ENCODE results near the gene NUP98. TPM values are rescaled to one million over a fixed set of nuclear protein-coding genes. Genes with fewer than 3 reads are reported as not detected.
A peak's percentile ranks its signal among the peaks of the same experiment; 100 is the strongest.

Gene NUP98
- total RNA-seq, 6 experiments from 2014 or later = 29.7 to 69.0 (median 34.3) TPM

- Histone ChIP-seq H3K9me3 (no peaks in the 10 kb centered on the region), H3K4me3 (peak overlapping the region in 1 of 3 donors; percentile 24), H3K36me3 (no peaks in the 10 kb centered on the region), H3K27ac (peak overlapping the region in 2 of 3 donors; percentile 60 to 84), H3K4me1 (peaks cover 0 to 5% (median 2%) of the 10 kb centered on the region in 4 donors), H3K27me3 (no peaks in the 10 kb centered on the region)
- peak in 3 of 4 donors; percentile 2 to 7 (median 3) for ATAC-seq
- TF ChIP-seq CTCF (IDR thresholded peaks at IDR 0.05) (no peak), POLR2A (IDR thresholded peaks at IDR 0.05) (no peak)
- WGBS (ENCODE audit: insufficient coverage, low coverage, low lambda C conversion rate, missing lambda C conversion rate) = no CpG with 5 or more reads among the region's 1 CpG
- intact Hi-C loops (cut with DNase I) = no loop called here
- DNase-seq = peak in 2 of 3 donors; percentile 62 to 65
Measured at GRCh38 chr11:3837793-3838192, 40.4 kb upstream of the NUP98 start.

GRCh38 chr11:3836903-3837302 is 39.5 kb upstream of the NUP98 start:
- 28% methylated on average over 3 of the region's 5 CpGs for WGBS (ENCODE audit: insufficient coverage, low coverage, low lambda C conversion rate, missing lambda C conversion rate)
- Histone ChIP-seq H3K36me3 (no peaks in the 10 kb centered on the region), H3K27me3 (no peaks in the 10 kb centered on the region), H3K4me1 (peaks cover 0 to 13% (median 2%) of the 10 kb centered on the region in 4 donors), H3K27ac (peak overlapping the region in 2 of 3 donors; percentile 46 to 60), H3K9me3 (no peaks in the 10 kb centered on the region), H3K4me3 (no peak overlapping the region)
- DNase-seq (peak; percentile 59 to 73 (median 63)), ATAC-seq (peak in 1 of 4 donors; percentile 4)
- intact Hi-C loops (cut with DNase I) = no loop called here
- TF ChIP-seq POLR2A (IDR thresholded peaks at IDR 0.05) = no peak
- no peak for TF ChIP-seq CTCF (IDR thresholded peaks at IDR 0.05)

- Histone ChIP-seq H3K36me3 (no peaks in the 10 kb centered on the region), H3K4me3 (no peak overlapping the region), H3K27me3 (no peaks in the 10 kb centered on the region), H3K9me3 (no peaks in the 10 kb centered on the region), H3K4me1 (peaks cover 0 to 16% (median 0%) of the 10 kb centered on the region in 4 donors), H3K27ac (peak overlapping the region in 1 of 3 donors; percentile 18)
- intact Hi-C loops (cut with DNase I) = no loop called here
- DNase-seq (peak in 1 of 3 donors; percentile 42), ATAC-seq (peak in 1 of 4 donors; percentile 4)
- WGBS (ENCODE audit: insufficient coverage, low coverage, low lambda C conversion rate, missing lambda C conversion rate) = 54% methylated on average over 4 of the region's 4 CpGs
- TF ChIP-seq POLR2A (IDR thresholded peaks at IDR 0.05) = no peak
- no peak for TF ChIP-seq CTCF (IDR thresholded peaks at IDR 0.05)
Measured at GRCh38 chr11:3835751-3836150, 38.4 kb upstream of the NUP98 start.

- ATAC-seq (peak; percentile 23 to 39 (median 30)), DNase-seq (peak; percentile 50 to 70 (median 68))
- intact Hi-C loops (cut with DNase I) = no loop called here
- Histone ChIP-seq H3K36me3 (peaks cover 0 to 3% (median 1%) of the 10 kb centered on the region in 4 donors), H3K27ac (peak overlapping the region in 1 of 3 donors; percentile 27), H3K4me3 (no peak overlapping the region), H3K9me3 (no peaks in the 10 kb centered on the region), H3K27me3 (no peaks in the 10 kb centered on the region), H3K4me1 (peaks cover 0 to 12% (median 0%) of the 10 kb centered on the region in 4 donors)
- no peak for TF ChIP-seq POLR2A (IDR thresholded peaks at IDR 0.05)
- no peak for TF ChIP-seq CTCF (IDR thresholded peaks at IDR 0.05)
- 53% methylated on average over 7 of the region's 7 CpGs for WGBS (ENCODE audit: insufficient coverage, low coverage, low lambda C conversion rate, missing lambda C conversion rate)
Measured at GRCh38 chr11:3834664-3835461, 37.5 kb upstream of the NUP98 start.

Measured in right lobe of liver (tissue), 6 donors.